NCI-H1092 treated with DMSO at 0.1 percent for 48 hours (cell line): ENCODE results near the gene MEIS3.

Experiments used
- DNase-seq: peaks from one replicate; lab custom pipeline; 2025; lab: John Stamatoyannopoulos, UW

Gene MEIS3

GRCh38 chr19:47435883-47436417, 16.6 kb upstream of the MEIS3 start:
- DNase-seq = no peak

- no peak for DNase-seq
These were observed 15.9 kb upstream of the MEIS3 start for GRCh38 chr19:47435196-47435595.

- no peak for DNase-seq
These were observed 14.8 kb upstream of the MEIS3 start for GRCh38 chr19:47434088-47434487.

- no peak for DNase-seq
These were observed 13.8 kb upstream of the MEIS3 start for GRCh38 chr19:47433121-47433520.

- no peak for DNase-seq
These were observed 13.2 kb upstream of the MEIS3 start for GRCh38 chr19:47432499-47432898.

- DNase-seq = no peak
These were observed 12.8 kb upstream of the MEIS3 start for GRCh38 chr19:47432091-47432490.

GRCh38 chr19:47430041-47430802, 10.9 kb upstream of the MEIS3 start:
- no peak for DNase-seq

- DNase-seq = no peak
These were observed 9.9 kb upstream of the MEIS3 start for GRCh38 chr19:47429140-47429793.

GRCh38 chr19:47428177-47428894, 9.0 kb upstream of the MEIS3 start:
- peak; percentile 73 for DNase-seq

GRCh38 chr19:47427241-47428176, 8.2 kb upstream of the MEIS3 start:
- peak; percentile 44 for DNase-seq

GRCh38 chr19:47423203-47423882, 4.0 kb upstream of the MEIS3 start:
- DNase-seq = no peak

- no peak for DNase-seq
These were observed 3.3 kb upstream of the MEIS3 start for GRCh38 chr19:47422417-47423163.

GRCh38 chr19:47421844-47422395, 2.6 kb upstream of the MEIS3 start:
- DNase-seq = no peak

- no peak for DNase-seq
These were observed 2.0 kb upstream of the MEIS3 start for GRCh38 chr19:47421244-47421786.

GRCh38 chr19:47419789-47420188, 462 bp upstream of the MEIS3 start:
- DNase-seq = no peak

GRCh38 chr19:47418692-47419029, 666 bp downstream of the MEIS3 start:
- DNase-seq = no peak

GRCh38 chr19:47417746-47418691, 1.3 kb downstream of the MEIS3 start:
- DNase-seq = no peak

- no peak for DNase-seq
These were observed 2.1 kb downstream of the MEIS3 start for GRCh38 chr19:47417107-47417745.
